GM21526 (cell line): ENCODE measurements around the gene MRPL54.

Source experiments
- ATAC-seq: cut with Tn5 transposase; IDR thresholded peaks from one replicate; pipeline ENCODE4 v1.9.1; 2021; ENCODE audit warnings: moderate library complexity; ENCODE audit not compliant: unreplicated experiment, low FRiP score

The MRPL54 gene

DNA sequence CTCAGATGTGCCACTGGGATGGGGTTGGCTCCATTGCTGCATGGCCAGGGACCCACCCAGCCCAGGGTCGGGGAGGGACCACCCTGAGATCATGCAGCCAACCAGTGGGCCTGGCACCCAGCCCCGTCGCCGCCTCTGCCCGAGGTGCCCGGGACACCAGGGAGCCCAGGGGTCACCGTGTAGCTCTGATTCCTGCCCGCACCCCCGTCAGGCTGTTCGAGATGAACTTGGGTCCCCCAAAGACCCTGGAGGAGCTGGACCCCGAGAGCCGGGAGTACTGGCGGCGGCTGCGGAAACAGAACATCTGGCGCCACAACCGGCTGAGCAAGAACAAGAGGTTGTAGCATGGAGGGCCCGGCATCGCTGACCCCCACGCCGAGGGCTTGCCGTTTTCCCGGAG lies 4.6 kb downstream of the MRPL54 start:
- ATAC-seq = no peak

DNA sequence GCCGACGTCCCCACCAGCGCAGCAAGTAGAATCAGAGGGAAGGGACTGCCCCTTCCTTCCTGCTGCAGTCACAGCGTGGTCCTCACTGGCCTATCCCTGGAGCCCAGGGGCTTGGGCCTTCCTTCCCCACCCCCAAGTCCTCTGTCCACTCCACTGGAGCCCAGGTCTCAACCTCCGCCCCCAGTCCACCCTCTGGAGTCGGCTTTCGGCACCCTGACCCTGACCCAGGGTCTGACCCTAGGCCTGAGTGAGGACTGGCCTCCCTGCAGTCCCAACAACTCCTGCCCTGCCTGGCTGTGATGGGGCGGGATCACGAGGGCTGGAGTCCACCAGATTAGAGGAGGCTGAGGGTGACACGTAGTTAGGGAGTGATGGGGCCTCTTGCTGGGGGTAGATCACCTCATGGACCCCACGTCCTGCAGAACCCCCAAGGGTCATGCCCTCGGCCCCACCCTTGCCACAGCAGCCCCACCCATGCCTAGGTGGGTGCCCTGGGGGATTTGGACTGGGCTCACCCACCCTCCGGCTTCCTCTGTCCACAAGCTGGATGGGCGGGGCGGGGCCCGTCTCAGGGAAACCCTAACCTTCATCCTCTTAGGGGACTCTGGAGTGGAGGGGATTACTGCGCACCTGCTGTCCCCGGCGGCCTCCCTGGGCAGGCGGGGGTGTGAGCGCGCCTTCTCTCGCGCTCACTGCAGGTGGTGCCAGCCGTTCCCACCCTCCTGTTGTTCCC lies 5.7 kb downstream of the MRPL54 start:
- no peak for ATAC-seq

DNA sequence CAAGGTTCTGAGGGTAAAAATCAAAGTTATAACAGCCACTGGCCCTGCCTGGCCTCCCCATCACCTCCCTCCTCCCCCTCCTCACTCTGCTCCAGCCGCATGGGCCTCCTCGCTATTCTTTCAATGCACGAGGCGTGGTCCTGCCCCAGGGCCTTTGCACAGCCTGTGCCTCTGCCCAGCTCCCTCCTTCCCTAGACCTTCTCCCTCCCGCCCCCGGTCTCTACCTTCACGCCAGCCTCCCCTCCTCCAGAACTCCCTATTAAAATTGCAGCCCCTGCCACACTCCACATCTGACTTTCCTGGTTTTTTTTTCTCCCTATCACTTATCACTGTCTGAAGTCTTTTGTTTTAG lies 6.2 kb downstream of the MRPL54 start:
- ATAC-seq = no peak

DNA sequence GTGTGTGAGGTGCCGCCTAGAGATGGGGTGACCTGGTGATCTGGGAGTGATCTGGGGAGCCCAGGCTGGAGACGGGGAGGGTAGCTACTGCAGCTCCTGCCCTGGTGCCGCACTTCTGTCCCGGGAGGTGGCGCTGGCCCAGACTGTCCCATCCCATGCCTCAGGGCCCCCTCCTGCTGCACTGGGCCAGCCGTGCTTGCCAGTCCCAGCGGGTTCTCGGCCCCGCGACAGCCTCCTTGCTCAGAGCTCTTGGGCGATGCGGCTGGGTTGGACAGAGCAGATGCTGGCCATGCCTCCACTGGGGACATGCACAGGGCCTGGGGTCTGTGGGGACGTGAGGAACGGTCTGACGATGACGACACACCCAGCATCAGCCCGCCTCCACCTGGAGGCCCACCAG lies 7.0 kb downstream of the MRPL54 start:
- ATAC-seq = no peak

DNA sequence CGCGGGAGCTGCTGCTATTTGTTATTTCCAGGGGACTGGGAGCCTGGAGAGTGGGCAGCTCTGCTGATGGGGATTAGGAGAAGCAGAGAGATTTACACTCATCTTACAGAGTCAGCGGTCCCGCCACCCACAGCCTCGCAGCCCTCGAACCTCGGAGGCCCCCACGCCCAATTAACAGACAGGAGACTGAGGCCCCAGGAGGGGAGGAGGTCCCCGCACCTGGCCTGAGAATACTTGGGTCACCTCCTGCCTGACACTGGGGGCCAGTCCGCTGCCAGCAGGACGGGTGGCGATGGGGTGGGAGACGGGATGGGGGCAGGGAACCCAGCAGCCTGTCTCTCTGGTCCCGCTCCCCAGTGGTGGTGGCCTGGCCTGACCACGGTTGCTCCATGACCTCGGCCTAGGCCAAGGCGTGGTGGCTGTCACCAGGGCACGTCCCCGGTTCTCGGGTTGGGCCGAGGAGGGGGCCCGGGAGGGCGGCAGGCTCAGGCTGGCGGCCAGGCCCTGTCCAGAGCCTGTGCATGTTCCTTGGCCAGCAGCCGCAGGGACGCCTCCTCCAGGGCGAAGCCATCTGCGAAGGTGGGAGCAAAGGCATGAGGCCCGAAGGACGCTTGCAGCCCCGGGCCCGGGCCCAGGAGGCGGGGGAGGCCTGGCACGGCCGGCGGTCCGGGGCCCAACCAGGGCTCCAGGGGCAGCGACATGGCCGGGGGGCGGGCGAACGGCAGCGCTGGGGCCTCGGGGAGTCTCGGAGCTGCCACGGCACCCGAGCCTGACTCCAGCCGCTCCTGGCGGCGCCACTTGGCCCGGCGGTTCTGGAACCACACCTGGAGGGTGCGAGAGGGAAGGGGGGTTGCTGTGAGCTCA lies 7.9 kb downstream of the MRPL54 start:
- ATAC-seq = no peak

DNA sequence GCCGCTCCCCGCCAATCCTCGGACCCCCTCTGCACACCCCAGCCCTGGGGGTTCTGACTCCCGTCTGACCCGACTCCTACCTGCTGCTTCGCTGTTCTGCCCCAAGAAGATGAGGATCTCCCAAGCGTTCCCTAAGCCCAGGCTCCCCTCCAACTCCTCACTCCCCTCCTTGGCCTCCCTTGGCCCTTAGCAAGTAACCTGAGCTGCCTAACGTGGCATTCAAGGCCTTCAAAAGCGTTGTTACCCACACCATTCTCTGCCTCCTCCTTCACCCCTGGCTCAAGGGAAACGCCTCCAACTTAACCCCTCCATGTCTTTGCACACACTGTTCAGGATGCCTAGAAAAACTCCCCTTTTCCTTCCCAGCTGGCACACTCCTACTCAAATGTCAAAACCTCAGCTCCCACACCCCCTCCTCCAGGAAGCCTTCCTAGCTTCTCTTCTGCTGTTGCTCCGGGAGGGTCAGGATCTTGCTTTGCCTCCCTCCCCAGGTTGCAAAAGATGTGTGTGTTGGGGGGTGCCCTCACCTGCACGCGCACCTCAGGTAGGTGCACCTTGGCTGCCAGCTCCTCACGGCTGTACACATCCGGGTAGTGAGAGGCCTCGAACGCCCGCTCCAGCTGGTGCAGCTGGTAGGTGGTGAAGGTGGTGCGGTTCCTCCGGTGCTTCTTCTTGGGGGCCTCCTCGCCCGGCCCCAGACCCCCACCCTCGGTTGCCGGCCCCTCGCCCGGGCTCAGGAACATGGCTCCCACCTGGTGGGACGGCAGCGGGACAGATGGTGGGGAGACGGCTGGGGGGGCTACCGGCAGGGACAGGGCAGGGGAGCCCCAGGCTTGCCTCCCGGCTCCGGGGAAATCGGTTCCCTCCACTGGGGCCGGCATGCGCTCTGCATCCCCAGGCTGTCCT lies 8.8 kb downstream of the MRPL54 start:
- no peak for ATAC-seq

DNA sequence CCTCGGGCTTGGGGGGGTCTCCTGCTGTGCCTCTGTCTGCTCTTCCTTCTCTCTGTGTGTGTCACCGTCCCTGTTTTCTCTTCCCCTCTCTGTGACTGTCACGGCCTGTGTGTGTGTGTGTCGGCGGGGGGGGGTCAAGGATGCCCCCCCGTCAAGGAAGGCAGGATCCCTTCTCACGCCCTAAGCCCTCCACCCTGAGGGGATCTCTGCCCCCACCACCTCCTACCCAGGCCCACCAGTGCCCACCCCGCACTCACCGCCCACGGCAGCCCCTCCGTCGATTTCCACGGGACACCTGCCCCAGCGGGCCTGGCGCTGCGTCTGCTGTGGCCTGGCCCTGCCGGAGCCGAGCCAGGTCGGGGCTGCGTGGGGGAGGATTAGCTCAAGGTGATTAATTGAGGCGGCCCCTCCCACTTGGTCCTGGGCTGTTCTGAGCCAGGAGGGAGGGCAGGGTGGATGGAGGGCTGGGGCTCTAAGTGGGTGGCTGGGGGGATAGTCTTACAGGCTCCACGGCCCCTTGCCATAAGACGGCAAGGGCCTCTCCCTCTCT lies 9.5 kb downstream of the MRPL54 start, which contains the start of gene RAX2:
Gene RAX2 (minus strand): TSS at position 323 of the 550 bp plus-strand sequence. CDS start 486 bp downstream, outside the sequence.
- no peak for ATAC-seq

DNA sequence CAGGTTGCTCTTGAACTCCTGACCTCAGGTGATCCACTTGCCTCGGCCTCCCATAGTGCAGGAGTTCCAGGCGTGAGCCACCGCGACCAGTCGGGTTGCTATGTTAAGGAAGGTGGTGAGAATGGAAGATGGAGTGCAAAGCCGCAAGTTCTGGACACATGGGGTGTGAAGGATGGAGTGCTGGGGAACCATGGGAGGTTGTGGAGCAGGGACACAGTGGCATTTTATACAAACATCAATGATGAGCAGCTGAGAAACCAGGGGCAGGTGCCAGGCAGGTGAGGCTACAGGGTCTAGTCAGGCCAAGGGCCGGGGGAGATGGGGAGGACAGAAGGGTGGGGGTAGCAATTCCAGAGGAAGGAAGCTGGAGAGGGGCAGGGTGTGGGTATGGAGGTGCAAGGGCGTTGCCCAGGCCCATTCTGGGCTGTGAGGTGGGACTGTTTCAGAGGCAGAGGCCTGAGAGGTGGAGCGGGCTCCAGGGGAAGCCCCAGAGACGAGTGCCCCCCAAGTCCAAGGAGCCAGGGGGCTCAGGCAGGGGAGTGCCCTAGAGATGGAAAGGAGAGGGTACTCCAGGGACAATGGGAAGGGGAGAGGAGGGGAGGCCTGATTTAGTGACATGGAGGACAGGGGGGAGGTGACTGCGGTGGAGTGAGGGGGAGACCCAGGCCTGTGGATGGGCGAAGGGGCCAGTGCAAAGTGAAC lies 11.5 kb downstream of the MRPL54 start:
- ATAC-seq = no peak

DNA sequence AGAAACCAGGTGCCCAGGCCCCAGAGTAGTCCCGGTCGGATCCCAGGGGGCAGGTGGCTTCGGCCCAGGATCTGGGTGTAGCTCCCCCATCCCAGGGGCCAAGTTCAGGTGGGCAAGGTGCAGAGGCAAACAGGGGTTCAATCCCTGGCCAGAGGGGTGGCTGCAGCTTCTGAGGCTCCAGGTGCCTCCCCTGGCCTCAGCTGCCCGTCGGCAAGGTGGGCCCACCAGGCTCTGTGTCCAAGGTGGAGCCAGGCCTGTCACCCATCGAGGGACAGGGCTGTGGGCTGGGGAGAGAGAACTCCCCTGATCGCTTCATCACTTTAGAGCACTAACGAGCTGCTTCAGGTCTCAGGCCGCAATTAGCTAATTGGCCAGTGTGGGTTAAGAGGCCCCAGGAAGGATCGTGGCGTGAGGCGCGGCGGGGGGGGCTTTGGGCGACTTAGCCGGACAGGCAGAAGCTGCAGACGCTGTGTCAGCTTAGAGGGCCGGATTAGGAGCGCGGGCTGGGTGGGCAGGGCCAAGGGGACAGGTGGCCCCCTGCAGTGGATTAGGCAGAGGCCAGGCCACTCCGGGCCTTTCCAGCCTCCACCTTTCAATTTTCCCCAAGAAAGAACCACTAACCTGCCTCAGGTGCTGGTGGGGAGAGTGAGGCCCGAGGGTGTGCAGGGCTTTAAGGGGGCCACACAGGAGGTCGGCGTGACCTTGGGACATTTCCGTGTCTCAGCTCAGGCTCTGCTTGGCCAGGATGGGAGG lies 12.3 kb downstream of the MRPL54 start:
- no peak for ATAC-seq

DNA sequence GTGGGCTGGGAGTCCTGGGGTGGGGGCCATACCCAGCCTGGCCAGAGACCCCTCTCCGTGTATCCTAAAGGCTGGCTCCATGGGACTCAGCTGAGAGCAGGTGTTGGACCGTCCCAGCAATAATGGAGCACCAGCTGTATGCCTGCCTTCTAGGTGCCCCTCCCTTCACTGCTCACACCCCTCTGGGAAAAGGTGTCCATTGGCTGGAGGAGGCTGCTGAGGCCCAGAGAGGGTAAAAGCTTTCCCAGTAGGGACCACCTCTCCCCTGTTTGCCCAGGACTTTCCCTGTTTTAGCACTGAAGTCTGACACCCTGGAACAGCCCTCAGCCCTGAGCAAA lies 12.9 kb downstream of the MRPL54 start:
- no peak for ATAC-seq

DNA sequence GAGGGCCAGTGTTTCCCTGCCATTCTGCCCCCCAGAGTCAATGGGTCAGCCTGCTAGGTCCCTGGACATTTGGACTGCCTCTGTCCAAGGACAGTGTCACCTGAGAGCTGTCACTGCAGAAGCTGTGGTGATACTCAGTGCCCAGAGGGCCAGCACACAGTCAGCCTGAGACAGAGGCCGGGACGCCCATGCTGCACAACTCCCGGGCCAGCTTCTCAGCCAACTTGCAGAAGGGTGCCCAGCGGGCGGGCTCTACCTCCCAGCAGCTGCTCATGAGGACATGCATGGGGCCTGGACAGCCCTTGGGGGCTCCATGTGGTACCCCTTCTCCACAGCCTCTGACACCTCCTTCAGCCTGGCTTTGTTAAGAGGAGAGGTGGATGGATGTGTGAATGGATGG lies 13.3 kb downstream of the MRPL54 start:
- no peak for ATAC-seq

DNA sequence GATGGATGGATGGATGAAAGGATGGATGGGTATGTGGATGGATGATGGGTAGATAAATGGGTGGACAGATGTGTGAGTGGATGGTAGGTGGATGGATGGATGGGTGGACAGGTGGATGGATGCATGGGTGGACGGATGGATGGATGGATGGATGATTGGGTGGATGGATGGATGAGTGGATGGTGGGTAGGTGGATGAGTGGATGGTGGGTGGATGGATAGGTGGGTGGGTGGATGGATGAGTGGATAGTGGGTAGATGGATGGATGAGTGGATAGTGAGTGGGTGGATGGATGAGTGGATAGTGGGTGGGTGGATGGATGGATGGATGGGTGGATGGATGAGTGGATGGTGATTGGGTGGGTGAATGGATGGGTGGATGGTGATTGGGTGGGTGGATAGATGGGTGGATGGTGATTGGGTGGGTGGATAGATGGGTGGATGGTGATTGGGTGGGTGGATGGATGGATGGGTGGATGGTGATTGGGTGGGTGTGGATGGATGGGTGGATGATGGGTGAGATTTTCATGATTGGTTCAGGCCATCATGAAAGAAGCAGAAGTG lies 14.1 kb downstream of the MRPL54 start:
- no peak for ATAC-seq

DNA sequence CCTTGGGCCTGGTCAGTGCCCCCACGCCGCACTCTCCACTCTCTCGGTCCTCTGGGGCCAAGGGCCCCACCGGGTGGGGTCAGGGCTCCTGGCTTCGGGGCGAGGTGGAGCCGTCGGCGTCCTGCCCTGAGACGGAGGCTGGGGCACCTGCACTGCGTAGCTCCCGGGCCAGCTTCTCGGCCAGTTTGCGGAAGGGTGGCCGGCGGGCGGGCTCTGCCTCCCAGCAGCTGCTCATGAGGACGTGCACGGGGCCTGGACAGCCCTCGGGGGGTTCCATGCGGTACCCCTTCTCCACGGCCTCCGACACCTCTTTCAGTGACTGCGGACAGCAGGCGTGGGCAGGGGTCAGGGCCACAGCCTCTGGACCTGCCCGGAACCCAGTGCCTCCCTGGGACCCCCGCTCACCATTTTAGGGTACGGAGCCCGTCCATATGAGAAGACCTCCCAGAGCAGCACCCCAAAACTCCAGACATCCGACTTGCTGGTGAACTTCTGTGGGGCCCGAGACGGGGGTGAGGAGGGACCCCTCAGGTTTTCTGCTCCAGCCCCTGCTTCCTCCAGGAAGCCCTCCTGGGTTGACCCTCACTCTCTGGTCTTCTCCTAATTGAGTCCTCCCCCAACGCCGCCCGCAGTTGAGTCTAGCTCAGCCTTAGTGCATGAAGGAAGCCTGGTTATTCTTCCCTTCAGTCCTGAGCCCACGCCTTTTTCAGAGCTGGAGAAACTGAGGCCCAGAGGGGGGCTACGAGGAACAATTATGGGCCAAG lies 15.8 kb downstream of the MRPL54 start:
- no peak for ATAC-seq

DNA sequence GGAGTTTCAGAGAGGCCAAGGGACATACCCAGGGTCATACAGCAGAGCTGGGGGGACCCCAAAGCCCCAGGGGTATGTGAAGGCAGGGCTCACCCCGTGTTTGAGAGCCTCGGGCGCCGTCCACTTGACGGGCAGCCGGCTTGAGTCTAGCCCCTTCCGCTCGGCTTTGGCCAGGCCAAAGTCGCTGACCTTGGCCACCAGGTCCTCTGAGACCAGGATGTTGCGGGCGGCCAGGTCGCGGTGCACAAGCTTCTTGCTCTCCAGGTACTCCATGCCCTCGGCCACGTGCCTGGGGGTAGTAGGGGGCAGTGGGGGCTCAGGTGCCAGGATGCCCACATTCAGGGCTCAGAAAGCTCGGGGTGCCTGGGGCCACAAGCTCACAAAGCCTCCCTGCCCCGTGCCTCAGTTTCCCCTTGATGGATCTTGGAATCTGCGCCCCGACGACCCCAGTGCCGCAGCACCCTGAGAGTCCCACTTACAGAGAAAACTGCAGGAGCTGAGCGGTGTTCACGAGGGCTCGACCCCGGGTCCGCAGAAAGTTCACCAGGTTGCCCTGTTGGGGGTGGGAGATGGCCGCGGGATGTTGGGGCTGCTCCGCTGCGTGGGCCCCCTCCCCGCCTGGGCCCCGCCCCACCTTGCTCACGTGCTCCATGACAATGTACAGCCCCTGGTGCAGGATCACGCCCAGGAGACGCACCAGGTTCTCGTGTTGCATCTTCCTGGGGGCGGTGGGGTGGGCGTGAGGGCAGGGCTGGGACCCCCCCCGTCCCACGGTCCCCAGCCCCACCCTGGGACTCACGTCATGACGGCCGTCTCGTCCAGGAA lies 16.6 kb downstream of the MRPL54 start:
- no peak for ATAC-seq

DNA sequence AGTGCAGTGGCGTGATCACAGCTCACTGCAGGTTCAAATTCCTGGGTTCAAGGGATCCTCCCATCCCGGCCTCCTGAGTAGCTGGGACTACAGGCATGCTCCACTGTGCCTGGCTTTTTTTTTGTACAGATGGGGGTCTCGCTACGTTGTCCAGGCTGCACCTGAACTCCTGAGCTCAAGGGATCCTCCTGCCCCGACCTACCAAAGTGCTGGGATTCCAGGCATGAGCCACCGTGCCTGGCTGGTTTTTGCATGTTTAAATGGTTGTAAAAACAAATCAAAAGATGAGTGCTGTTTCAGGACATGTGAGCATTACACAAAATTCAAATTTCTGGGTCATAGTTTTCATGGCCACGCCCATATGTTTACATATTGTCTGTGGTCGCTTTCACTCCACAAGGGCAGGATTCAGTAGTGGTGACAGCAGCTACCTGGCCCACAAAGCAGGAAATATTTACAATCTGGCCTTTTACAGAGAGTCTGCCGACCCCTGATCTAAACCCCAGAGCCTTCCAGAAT lies 18.4 kb downstream of the MRPL54 start:
- no peak for ATAC-seq

DNA sequence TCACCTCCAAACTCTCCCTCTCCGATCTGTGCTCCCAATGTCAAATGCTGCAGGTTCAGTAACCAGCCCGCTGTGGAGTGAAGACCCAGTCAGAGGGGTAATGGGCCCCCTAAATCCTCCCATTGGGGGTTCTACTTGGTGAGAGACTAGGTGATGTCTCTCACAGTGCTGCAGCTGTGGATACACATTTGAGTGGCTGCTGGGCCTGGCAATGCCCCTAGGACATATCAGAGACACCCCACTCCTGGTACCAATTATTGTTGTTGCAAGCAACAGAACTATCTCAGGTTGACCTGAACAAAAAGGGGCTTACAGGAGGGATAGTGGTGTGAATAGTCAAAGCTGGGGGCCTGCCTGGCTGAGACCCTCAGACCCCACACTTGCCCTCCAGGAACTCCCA lies 19.1 kb downstream of the MRPL54 start:
- no peak for ATAC-seq

DNA sequence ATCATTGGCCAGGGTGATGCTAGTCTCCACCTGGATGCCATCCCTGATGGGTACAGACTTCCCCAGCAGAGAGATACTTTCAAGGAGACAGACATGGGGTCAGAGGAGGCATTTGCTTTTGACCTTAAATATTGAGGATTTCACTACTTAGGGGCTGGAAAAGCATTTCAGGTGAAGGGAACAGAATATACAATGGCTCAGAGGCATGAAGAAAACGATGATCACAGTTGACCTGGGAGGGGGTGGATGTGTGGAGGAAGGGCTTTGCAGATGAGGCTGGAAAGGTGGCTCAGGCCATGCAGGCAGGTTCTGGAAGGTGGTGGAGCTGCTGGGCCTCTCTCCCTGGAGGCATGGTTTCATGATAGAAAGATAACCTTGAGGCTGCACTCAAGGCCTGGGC lies 19.8 kb downstream of the MRPL54 start:
- ATAC-seq = no peak
